ENCODE results near the gene SNAP23. TPM values are rescaled to one million over a fixed set of nuclear protein-coding genes. Genes with fewer than 3 reads are reported as not detected.

The SNAP23 gene
- total RNA-seq, 1 donor from 2014 or later: 57.4 TPM

DNA sequence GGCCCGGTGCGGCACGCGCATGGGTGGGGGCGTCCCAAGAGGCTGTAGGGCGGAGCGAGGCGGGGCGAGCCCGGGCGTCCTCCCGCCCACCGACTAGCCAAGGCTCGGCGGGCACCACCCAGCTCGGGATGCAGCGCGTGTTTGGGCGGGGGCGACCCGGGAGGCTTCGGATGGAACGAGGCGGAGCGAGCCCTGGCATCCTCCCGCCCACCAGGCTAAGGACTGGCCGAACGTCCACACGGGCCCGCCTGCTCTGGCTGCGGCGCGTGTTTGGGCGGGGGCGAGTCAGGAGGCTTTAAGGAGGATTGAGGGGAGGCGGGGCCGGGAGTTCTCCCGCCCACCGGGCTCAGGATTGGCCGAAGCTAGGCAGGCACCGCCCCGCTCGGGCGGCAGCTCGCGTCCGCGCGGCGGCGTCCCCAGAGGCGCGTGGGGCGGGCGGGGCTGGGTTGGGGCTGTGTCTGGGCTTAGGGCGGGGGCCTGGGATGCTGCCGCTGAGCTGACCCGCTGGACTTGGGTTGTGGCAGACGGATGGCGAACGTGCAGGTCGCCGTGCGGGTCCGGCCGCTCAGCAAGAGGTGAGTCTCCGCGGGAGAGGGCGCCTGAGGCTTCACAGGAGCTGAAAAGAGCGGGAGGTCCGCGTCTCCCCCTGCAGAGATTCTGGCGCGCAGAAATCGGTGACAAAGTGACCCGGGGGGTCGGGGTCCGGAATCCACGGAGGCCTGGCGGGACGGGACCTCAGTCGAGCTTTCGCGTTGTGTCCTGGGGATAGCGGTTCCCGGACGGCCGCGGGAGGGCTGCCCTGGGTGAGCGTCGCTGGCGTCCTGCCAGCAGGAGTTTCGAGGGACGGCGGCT, 80.0 kb downstream of the SNAP23 start, which contains the start of gene STARD9:
Gene STARD9 (plus strand): TSS at position 419 of the 852 bp plus-strand sequence. CDS start 110 bp downstream, at position 529.
- peak within 1 kb of the TSS; percentile 66 for H3K27ac Mint-ChIP-seq
- peaks cover 57% of the 10 kb centered on the region for H3K27me3 Mint-ChIP-seq
- peaks cover 2% of the 10 kb centered on the region for H3K4me1 Mint-ChIP-seq (ENCODE audit: low read depth)
- no peaks in the 10 kb centered on the region for H3K9me3 Mint-ChIP-seq (ENCODE audit: low read depth)
- peak within 1 kb of the TSS; percentile 81 for H3K4me3 Mint-ChIP-seq (ENCODE audit: low read depth)
- no peaks in the 10 kb centered on the region for H3K36me3 Mint-ChIP-seq (ENCODE audit: insufficient read depth)
- TF ChIP-seq, protein P1, sequence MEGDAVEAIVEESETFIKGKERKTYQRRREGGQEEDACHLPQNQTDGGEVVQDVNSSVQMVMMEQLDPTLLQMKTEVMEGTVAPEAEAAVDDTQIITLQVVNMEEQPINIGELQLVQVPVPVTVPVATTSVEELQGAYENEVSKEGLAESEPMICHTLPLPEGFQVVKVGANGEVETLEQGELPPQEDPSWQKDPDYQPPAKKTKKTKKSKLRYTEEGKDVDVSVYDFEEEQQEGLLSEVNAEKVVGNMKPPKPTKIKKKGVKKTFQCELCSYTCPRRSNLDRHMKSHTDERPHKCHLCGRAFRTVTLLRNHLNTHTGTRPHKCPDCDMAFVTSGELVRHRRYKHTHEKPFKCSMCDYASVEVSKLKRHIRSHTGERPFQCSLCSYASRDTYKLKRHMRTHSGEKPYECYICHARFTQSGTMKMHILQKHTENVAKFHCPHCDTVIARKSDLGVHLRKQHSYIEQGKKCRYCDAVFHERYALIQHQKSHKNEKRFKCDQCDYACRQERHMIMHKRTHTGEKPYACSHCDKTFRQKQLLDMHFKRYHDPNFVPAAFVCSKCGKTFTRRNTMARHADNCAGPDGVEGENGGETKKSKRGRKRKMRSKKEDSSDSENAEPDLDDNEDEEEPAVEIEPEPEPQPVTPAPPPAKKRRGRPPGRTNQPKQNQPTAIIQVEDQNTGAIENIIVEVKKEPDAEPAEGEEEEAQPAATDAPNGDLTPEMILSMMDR (IDR thresholded peaks at IDR 0.05; ENCODE audit: unreplicated experiment): peak; percentile 18
- peak; percentile 94 for DNase-seq (ENCODE audit: low spot score, unreplicated experiment)

DNA sequence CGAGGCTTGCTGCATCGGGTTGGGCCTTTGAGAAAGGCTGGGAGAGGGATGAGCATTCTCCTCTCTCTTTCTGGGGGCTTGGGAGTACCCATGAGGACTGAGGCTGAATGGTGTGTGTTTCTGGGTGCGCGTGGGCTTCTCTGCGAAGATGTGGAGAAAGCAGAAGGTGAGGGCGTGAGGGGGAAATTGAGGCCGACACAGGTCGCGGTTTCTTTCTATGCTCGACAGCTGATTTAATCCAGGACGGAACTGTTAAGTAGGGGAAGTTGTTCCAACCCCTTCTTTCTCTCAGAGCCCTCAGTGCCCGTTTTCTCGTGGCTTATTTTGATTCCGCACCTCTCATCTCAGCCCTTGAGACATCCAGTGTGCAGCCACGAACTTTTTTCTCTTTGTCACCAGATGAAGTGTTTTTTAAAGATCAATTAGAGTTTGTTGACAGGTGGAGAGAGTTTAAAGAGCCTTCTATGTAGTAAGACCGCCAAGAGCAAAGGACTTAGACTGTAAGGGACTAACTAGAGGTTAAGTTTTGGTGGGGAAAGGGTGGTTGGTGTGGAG, 80.7 kb downstream of the SNAP23 start:
- Mint-ChIP-seq H3K9me3 (ENCODE audit: low read depth) (no peaks in the 10 kb centered on the region), H3K27ac (no peak overlapping the region), H3K4me3 (ENCODE audit: low read depth) (peak overlapping the region; percentile 81), H3K27me3 (peaks cover 64% of the 10 kb centered on the region), H3K4me1 (ENCODE audit: low read depth) (peaks cover 3% of the 10 kb centered on the region), H3K36me3 (ENCODE audit: insufficient read depth) (no peaks in the 10 kb centered on the region)
- DNase-seq (ENCODE audit: low spot score, unreplicated experiment): no peak
- TF ChIP-seq, protein P1 (IDR thresholded peaks at IDR 0.05; ENCODE audit: unreplicated experiment): no peak

DNA sequence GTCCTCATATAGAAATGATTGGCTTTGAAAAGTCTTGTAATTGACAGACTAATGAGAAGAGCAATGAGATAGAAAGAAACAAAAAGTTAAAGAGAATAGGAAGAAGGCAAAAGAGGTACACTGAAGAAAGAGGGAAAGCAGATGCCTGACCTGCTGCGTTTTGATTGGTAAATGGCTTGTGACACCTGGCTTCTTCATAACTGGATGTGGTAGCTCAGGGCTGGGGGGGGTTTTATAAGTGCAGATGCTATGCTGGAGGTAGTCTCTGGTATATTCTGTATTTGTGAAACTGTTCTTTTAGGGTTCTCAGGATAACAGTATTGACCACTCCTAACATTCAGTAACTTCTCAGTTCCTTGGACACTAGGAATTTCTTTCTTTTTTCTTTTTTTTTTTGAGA, 81.3 kb downstream of the SNAP23 start:
- Mint-ChIP-seq H3K4me3 (ENCODE audit: low read depth) (peak overlapping the region; percentile 81), H3K36me3 (ENCODE audit: insufficient read depth) (no peaks in the 10 kb centered on the region), H3K27me3 (peaks cover 71% of the 10 kb centered on the region), H3K9me3 (ENCODE audit: low read depth) (no peaks in the 10 kb centered on the region), H3K4me1 (ENCODE audit: low read depth) (peaks cover 4% of the 10 kb centered on the region), H3K27ac (no peak overlapping the region)
- DNase-seq (ENCODE audit: low spot score, unreplicated experiment): no peak
- TF ChIP-seq, protein P1 (IDR thresholded peaks at IDR 0.05; ENCODE audit: unreplicated experiment): no peak

DNA sequence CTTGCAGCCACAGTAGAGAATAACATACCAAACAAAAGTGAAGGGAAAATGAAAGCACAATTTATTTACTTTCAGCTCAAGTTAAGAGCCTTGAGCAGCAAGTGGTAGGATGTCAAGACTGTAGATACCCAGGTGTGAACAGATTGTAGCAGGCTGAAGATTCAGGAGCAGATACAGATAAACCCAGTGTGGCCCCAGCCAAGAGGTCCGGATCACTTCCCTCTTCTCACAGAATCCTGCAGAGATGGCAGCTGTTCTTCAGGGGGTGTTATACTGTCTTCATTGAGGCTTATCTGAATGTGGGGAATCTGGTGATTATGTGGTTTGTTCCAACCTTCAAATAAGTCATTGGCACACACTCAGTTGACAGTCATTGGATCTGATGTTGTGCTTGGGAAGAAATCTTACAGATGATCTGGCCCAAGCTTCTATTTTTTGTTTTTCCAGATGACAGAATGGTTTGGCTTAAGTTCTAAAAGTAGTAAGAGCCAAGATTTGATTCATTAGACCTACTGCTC, 82.1 kb downstream of the SNAP23 start:
- H3K9me3 Mint-ChIP-seq (ENCODE audit: low read depth): no peaks in the 10 kb centered on the region
- H3K4me1 Mint-ChIP-seq (ENCODE audit: low read depth): peaks cover 5% of the 10 kb centered on the region
- TF ChIP-seq, protein P1 (IDR thresholded peaks at IDR 0.05; ENCODE audit: unreplicated experiment): no peak
- H3K36me3 Mint-ChIP-seq (ENCODE audit: insufficient read depth): no peaks in the 10 kb centered on the region
- H3K27me3 Mint-ChIP-seq: peaks cover 76% of the 10 kb centered on the region
- H3K4me3 Mint-ChIP-seq (ENCODE audit: low read depth): no peak overlapping the region
- no peak overlapping the region for H3K27ac Mint-ChIP-seq
- no peak for DNase-seq (ENCODE audit: low spot score, unreplicated experiment)

DNA sequence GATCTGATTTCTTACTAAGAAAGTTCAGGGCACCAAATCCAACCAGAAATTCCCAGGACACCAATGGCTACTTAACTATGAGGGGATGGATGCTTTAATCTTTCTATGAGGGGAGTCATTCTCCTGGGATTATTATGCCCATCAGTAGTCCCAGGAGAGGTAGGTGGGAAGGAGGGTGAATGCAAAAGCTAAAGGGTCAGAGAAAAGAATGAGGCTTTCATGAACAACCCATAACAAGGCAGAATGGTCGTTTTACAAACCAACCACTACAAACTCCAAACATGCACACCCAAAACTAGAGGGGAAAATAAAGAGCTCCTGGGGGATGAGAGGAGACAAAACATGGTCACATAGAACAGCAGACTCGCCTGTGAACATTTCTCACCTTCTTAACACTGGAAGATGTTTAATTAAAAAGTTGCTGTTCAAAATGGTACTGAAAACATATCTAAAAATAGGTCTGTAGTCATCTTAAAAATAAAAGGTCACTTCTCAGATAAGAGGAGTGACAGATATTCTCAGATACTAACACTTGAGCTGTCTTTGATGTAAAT, 83.6 kb downstream of the SNAP23 start:
- peaks cover 80% of the 10 kb centered on the region for H3K27me3 Mint-ChIP-seq
- no peak overlapping the region for H3K4me3 Mint-ChIP-seq (ENCODE audit: low read depth)

More for the DNA sequence above, 83.6 kb downstream of the SNAP23 start:
- peaks cover 18% of the 10 kb centered on the region for H3K4me1 Mint-ChIP-seq (ENCODE audit: low read depth)
- no peak overlapping the region for H3K27ac Mint-ChIP-seq
- no peaks in the 10 kb centered on the region for H3K36me3 Mint-ChIP-seq (ENCODE audit: insufficient read depth)
- TF ChIP-seq, protein P1 (IDR thresholded peaks at IDR 0.05; ENCODE audit: unreplicated experiment): no peak
- no peaks in the 10 kb centered on the region for H3K9me3 Mint-ChIP-seq (ENCODE audit: low read depth)
- no peak for DNase-seq (ENCODE audit: low spot score, unreplicated experiment)
